ENCODE data around the gene CDK6. TPM values are rescaled to one million over a fixed set of nuclear protein-coding genes. Genes with fewer than 3 reads are reported as not detected.

The CDK6 gene
- total RNA-seq, 1 donor from 2014 or later: 37.0 TPM

- DNase-seq (ENCODE audit: low read depth in 2 of 2): no peak
Measured at GRCh38 chr7:92598310-92598981, 237.9 kb downstream of the CDK6 start.

- peak in 1 of 2 donors; percentile 38 for DNase-seq (ENCODE audit: low read depth in 2 of 2)
Measured at GRCh38 chr7:92595281-92595680, 241.1 kb downstream of the CDK6 start.

- no peak for DNase-seq (ENCODE audit: low read depth in 2 of 2)
Measured at GRCh38 chr7:92594746-92595145, 241.6 kb downstream of the CDK6 start.

GRCh38 chr7:92590711-92591310, 245.6 kb downstream of the CDK6 start:
- no peak for DNase-seq (ENCODE audit: low read depth in 2 of 2)

- DNase-seq (ENCODE audit: low read depth in 2 of 2): no peak
Measured at GRCh38 chr7:92589056-92589455, 247.3 kb downstream of the CDK6 start.

- no peak for DNase-seq (ENCODE audit: low read depth in 2 of 2)
Measured at GRCh38 chr7:92588561-92588960, 247.8 kb downstream of the CDK6 start.

GRCh38 chr7:92586841-92587240, 249.5 kb downstream of the CDK6 start:
- DNase-seq (ENCODE audit: low read depth in 2 of 2): no peak

- DNase-seq (ENCODE audit: low read depth in 2 of 2): no peak
Measured at GRCh38 chr7:92586403-92586802, 250.0 kb downstream of the CDK6 start.

- DNase-seq (ENCODE audit: low read depth in 2 of 2): no peak
Measured at GRCh38 chr7:92584953-92585352, 251.4 kb downstream of the CDK6 start.

- DNase-seq (ENCODE audit: low read depth in 2 of 2): no peak
Measured at GRCh38 chr7:92582948-92583347, 253.4 kb downstream of the CDK6 start.

- DNase-seq (ENCODE audit: low read depth in 2 of 2): no peak
Measured at GRCh38 chr7:92576296-92576695, 260.1 kb downstream of the CDK6 start.

- no peak for DNase-seq (ENCODE audit: low read depth in 2 of 2)
Measured at GRCh38 chr7:92569137-92569536, 267.2 kb downstream of the CDK6 start.

- peak in 1 of 2 donors; percentile 69 for DNase-seq (ENCODE audit: low read depth in 2 of 2)
Measured at GRCh38 chr7:92567460-92567859, 268.9 kb downstream of the CDK6 start.

- DNase-seq (ENCODE audit: low read depth in 2 of 2): peak in 1 of 2 donors; percentile 42
Measured at GRCh38 chr7:92563345-92563744, 273.0 kb downstream of the CDK6 start.

GRCh38 chr7:92560602-92561001, 275.8 kb downstream of the CDK6 start:
- no peak for DNase-seq (ENCODE audit: low read depth in 2 of 2)

- no peak for DNase-seq (ENCODE audit: low read depth in 2 of 2)
Measured at GRCh38 chr7:92557808-92558362, 278.5 kb downstream of the CDK6 start.

GRCh38 chr7:92557249-92557648, 279.1 kb downstream of the CDK6 start:
- no peak for DNase-seq (ENCODE audit: low read depth in 2 of 2)

Other genes with a start within 250 kb of the CDK6 start
- gene FAM133B, start 246.2 kb downstream of the CDK6 start, total RNA-seq: 8.0 and 9.4 TPM in 2 replicates